Upper lobe of right lung (tissue), 1 donor: ENCODE results near the gene LZTS2. TPM values are rescaled to one million over a fixed set of nuclear protein-coding genes. Genes with fewer than 3 reads are reported as not detected.

ENCODE experiments used
- ATAC-seq: fragments of 200-7000 bp; cut with Tn5 transposase; one replicate; pipeline ENCODE4 v1.9.1; 2020; ENCODE audit warnings: mild to moderate bottlenecking, moderate library complexity
- DNase-seq: peaks from one replicate; pipeline ENCODE4 v3.0.0-alpha.2; 2020
- H3K27ac ChIP-seq: fragments of 200-600 bp; one replicate; pipeline ENCODE4 v1.8.0; 2022
- H3K27me3 ChIP-seq: fragments of 200-600 bp; one replicate; pipeline ENCODE4 v1.8.0; 2022; ENCODE audit warnings: mild to moderate bottlenecking
- H3K36me3 ChIP-seq: fragments of 200-600 bp; one replicate; pipeline ENCODE4 v1.8.0; 2022
- H3K4me1 ChIP-seq: fragments of 200-600 bp; one replicate; pipeline ENCODE4 v1.8.0; 2022
- H3K4me3 ChIP-seq: fragments of 200-600 bp; one replicate; pipeline ENCODE4 v1.8.0; 2022; ENCODE audit warnings: mild to moderate bottlenecking
- H3K9me3 ChIP-seq: fragments of 200-600 bp; one replicate; pipeline ENCODE4 v1.8.0; 2022
- CTCF ChIP-seq: fragments of 200-600 bp; IDR thresholded peaks from one replicate; pipeline ENCODE4 v1.8.0; 2022; ENCODE audit warnings: antibody characterized with exemption
- intact Hi-C: fragments of 100-400 bp; cut with DNase I; formaldehyde crosslinking; loops from one replicate; pipeline ENCODE4 v1.11.0; 2022
- total RNA-seq: library from RNA; stranded (reverse); fragmentation: NEBNext Ultra II Directional; extraction: Animal tissue kit (Norgen Biotek cat#: 25700); gene quantifications from one replicate; pipeline ENCODE4 v1.2.1, GENCODE V29; 2021
- donor health status: DM: no; HTN: yes; CAD: no; lungs with severe emphysema.

Gene LZTS2
- total RNA-seq, 1 donor from 2014 or later, result 50.0 TPM

DNA sequence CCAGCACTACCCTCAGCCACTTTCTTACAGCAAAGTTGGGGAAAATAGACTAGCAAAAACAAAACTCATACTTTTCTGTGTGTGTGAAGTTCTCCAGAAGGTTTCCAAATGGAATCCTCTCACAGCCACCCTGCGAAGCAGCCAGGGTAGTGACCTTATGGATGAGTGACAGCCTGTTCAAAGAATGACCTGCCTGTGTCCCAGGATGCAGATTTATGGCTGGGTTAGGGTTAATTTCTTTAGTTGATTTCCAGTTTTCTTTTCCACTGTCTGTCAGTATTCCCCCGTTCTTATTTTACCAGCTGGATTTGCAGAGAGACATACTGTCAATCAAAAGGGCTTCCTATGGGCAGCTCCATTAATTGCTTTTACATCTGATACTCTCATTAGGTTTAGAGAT lies 32.7 kb upstream of the LZTS2 start:
- H3K27ac ChIP-seq, result no peak overlapping the region
- ATAC-seq (no peak), DNase-seq (no peak)
- TF ChIP-seq CTCF, result no peak
- H3K4me3 ChIP-seq, result no peak overlapping the region
- H3K36me3 ChIP-seq, result peaks cover 39% of the 10 kb centered on the region
- intact Hi-C loops, result no loop called here
- H3K9me3 ChIP-seq, result no peaks in the 10 kb centered on the region
- no peaks in the 10 kb centered on the region for H3K27me3 ChIP-seq
- peaks cover 13% of the 10 kb centered on the region for H3K4me1 ChIP-seq

DNA sequence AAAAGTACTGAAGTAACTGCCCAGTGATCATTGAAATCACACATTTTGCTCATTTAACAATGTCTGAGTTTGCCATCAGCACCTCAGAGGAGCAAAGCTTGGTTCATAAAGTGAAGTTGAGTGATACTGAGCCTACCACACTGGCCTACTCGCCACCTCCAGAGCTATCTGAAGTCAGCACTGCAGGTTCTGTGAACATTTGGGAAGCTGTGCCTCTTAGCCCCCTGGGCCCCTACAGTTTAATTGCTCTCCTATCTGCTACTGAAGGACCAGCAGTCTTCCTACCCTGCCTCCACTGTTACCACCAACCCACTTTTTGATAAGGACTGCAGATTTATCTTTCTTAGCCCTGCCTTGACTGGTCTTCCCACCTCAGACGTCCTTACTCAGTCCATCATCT lies 32.3 kb upstream of the LZTS2 start:
- Histone ChIP-seq H3K27me3 (no peaks in the 10 kb centered on the region), H3K27ac (no peak overlapping the region), H3K36me3 (peaks cover 35% of the 10 kb centered on the region), H3K4me3 (no peak overlapping the region), H3K9me3 (no peaks in the 10 kb centered on the region), H3K4me1 (peaks cover 13% of the 10 kb centered on the region)
- no peak for TF ChIP-seq CTCF
- DNase-seq, result no peak
- intact Hi-C loops, result no loop called here
- no peak for ATAC-seq

DNA sequence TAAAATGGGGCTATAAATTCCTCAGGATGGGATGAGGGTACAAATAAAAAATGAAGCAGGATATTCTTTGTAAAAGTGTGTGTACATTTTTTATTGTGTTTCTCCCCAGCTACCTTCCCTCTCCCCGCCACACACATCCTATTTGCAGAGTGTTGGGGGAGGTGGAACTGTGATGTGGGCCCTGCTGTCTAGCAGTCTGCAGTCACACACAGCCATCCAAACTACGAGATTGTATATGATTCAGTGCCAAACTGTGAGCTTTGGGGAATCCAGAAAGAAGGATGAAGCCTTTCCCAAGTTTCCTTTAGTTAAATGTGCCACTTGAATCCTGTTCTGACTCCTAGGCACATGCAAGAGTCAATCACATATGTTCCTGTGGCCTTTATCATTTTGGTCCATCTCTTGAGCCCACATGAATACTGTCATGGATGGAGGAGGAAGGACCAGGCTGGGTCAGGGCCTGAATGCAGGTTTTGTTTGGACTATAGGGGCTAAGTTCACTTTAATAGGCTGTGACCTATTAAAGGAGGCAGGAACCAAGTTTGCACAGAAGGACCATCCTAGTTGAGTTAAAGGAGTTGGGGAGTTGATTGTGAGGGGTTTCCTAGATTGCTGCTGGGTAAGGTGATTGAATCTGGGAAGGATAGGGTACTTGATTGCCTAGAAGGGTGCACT lies 31.4 kb upstream of the LZTS2 start:
- Histone ChIP-seq H3K9me3 (no peaks in the 10 kb centered on the region), H3K4me3 (no peak overlapping the region), H3K27me3 (no peaks in the 10 kb centered on the region), H3K4me1 (peaks cover 13% of the 10 kb centered on the region), H3K27ac (no peak overlapping the region), H3K36me3 (peaks cover 26% of the 10 kb centered on the region)
- no peak for TF ChIP-seq CTCF
- intact Hi-C loops, result no loop called here
- ATAC-seq (no peak), DNase-seq (no peak)

GRCh38 chr10:100968863-100969186 lies 30.8 kb upstream of the LZTS2 start:
- no peak for DNase-seq
- intact Hi-C loops, result no loop called here
- ATAC-seq, result no peak
- no peak overlapping the region for H3K27ac ChIP-seq
- H3K4me3 ChIP-seq, result peak overlapping the region; percentile 66
- H3K9me3 ChIP-seq, result no peaks in the 10 kb centered on the region
- TF ChIP-seq CTCF, result no peak
- peaks cover 13% of the 10 kb centered on the region for H3K4me1 ChIP-seq
- H3K27me3 ChIP-seq, result no peaks in the 10 kb centered on the region
- peaks cover 20% of the 10 kb centered on the region for H3K36me3 ChIP-seq

- Histone ChIP-seq H3K4me1 (peaks cover 13% of the 10 kb centered on the region), H3K9me3 (no peaks in the 10 kb centered on the region), H3K27ac (no peak within 1 kb of the TSS), H3K27me3 (no peaks in the 10 kb centered on the region), H3K4me3 (peak within 1 kb of the TSS; percentile 66), H3K36me3 (peaks cover 14% of the 10 kb centered on the region)
- DNase-seq (peak; percentile 77), ATAC-seq (peak; percentile 78)
- peak; percentile 70 for TF ChIP-seq CTCF
- intact Hi-C loops, result no loop called here
Measured at GRCh38 chr10:100969187-100970075, 30.2 kb upstream of the LZTS2 start, which contains the start of gene SEMA4G. Gene SEMA4G (plus strand): TSS chr10:100969504. CDS start chr10:100972913, 3,409 bp downstream.
